HG03095 (cell line): ENCODE results near the gene ARL6IP4.

Source experiments
- ATAC-seq: cut with Tn5 transposase; IDR thresholded peaks from one replicate; pipeline ENCODE4 v1.9.1; 2021; ENCODE audit warnings: moderate library complexity; ENCODE audit not compliant: unreplicated experiment

ARL6IP4 gene

GRCh38 chr12:122989874-122990419, 9.5 kb downstream of the ARL6IP4 start:
- ATAC-seq = no peak

- no peak for ATAC-seq
Observed at GRCh38 chr12:122990561-122990960, 10.1 kb downstream of the ARL6IP4 start.

GRCh38 chr12:122990961-122991622, 10.6 kb downstream of the ARL6IP4 start:
- ATAC-seq = no peak

DNA sequence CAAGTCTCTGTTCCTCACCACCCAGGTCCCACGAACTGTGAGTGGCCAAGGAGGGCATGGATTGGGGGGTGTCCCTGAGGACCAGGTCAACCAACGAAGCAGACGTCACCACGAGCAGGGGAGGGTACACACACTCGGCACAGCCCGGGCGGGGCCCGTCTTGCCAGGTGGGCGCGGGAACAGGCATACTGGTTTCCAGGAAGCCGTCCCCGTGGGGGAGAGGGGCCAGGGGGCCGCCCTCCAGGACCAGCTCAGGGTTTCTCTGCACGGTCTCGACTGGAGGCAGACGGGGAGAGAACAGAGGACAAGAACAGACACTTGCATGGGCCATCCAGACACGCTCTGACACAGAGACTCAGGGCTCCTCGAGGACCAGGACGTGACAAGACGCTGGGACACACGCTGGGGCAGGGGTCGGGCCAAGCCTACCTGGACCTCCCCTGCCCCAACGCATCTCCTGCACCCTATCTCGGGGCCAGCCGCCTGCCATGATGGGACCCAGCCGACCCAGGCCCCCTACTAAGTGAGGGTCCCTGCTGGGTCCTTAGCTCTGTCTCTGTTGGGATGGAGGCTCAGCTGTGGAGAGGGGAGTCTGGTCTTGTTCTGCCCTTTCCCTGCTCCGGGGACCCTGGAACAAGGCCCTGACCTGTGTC, 11.3 kb downstream of the ARL6IP4 start:
- ATAC-seq = no peak

- ATAC-seq = no peak
Observed at GRCh38 chr12:122992386-122992785, 11.9 kb downstream of the ARL6IP4 start.

DNA sequence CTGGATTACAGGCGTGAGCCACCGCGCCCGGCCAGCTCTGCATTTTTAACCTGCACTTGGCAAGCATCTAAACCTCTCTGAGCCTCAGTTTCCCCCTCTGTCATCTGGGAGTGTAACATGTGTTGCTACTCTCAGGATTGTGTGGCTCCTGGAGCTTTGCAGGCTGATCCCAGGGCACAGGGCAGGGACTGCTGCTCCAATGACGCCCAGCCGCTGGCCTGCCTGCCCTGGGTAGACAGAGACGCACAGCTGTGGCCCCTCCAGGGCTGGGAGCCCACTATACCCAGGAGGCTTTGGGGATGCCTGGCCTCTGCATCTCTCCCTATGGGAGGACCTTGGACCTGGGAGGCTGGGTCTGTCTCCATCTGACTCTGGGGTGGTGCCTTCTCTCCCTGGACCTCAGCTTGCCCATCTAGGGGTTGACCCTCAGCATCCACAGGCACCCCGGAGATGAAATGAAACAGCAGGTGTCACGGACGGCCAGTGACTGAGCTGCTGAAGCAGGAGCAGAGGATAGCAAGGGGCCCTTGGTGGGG, 13.7 kb downstream of the ARL6IP4 start:
- no peak for ATAC-seq

GRCh38 chr12:122994781-122995502, 14.5 kb downstream of the ARL6IP4 start:
- no peak for ATAC-seq

DNA sequence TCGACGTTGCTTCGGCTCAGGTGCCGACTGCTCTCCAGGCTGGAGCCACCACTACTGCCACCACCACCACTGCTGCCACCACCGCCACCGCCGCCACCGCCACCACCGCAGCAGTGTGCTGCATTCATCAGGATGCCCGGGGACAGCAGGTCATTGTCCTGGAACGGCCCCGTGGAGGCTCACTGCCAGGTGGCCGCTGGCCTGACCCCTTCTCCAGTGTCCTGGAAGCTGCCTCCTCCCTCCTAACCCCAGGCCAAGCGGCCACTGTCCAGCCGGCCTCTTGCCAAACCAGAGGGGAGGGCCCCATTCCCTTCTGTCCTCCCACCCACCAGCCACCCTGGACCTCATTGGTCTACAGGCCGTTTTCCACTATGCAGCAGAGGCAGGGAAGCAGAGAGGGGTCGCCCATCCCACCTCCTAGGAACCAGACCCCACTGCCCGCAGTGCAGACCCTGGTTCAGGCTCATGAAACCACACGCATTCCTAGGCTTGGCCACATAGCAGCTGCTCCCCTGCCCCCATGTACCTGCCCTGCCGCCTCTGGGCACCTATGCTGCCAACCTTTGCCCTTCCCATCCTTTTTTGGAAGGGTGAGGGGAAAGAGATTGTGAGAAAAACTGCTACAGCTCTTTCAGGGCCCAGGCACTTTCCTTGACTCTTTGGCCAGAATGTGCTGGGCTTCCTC, 15.2 kb downstream of the ARL6IP4 start:
- ATAC-seq = no peak

- no peak for ATAC-seq
Observed at GRCh38 chr12:122996188-122996601, 15.7 kb downstream of the ARL6IP4 start.

GRCh38 chr12:122996621-122997342, 16.3 kb downstream of the ARL6IP4 start:
- ATAC-seq = no peak

- ATAC-seq = no peak
Observed at GRCh38 chr12:122997343-122998250, 17.1 kb downstream of the ARL6IP4 start.

- ATAC-seq = no peak
Observed at GRCh38 chr12:122998316-122998715, 17.8 kb downstream of the ARL6IP4 start.

GRCh38 chr12:122999196-122999946, 18.9 kb downstream of the ARL6IP4 start:
- no peak for ATAC-seq

DNA sequence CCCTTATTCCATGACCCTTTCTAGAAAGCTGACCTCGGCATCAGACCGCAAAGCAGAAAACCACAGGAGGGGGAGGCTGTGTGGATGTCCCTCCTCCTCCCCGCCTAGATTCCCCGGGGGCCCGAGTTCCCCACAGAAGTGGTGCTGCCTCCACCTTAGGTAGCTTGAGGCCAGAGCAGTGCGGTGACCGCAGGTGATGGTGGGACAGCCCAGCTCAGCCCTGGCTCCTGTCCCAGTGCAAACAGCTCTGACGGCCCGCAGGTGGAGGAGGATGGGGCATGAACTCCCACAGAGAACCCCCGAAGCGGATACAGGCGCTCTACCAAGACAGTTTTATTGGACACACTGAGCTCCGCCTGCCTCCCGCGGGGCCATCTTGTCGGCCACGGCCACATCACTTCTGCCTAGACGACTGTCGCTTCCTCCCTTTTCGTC, 19.5 kb downstream of the ARL6IP4 start:
- no peak for ATAC-seq

- ATAC-seq = no peak
Observed at GRCh38 chr12:123000578-123000977, 20.1 kb downstream of the ARL6IP4 start.

DNA sequence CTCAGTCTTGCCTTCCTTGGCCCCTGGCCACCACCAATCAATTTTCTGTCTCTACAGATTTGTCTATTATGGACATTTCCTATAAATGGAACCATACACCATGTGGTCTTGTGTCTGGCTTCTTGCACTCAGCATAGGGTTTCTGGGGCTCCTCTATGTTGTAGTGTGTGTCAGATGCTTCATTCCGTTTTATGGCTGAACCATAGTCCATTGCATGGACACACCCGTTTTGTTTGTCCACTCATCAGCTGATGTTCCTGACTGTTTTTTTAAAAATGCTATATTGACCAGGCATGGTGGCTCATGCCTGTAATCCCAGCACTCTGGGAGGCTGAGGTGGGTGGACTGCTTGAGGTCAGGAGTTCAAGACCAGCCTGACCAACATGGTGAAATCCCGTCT, 21.0 kb downstream of the ARL6IP4 start:
- ATAC-seq = no peak

DNA sequence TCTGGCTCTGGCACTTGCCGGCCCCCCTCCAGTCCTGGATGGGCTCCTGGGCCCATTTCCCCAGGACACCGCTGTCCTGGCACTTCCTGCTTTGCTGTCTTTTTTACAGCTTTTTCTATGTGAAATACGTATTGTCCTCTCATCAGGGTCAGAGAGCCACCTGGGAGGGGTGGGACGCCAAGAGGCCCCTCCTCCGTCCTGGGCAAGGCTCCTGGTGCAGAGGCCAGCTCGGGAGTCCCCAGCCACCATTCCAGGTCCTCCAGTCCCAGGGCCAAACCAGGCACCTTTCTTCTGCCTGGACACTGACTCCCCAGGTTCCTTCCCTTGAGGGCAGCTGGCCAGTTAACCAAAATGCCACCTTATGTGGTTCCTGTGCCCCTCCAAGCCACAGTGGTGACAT, 22.8 kb downstream of the ARL6IP4 start:
- ATAC-seq = no peak

DNA sequence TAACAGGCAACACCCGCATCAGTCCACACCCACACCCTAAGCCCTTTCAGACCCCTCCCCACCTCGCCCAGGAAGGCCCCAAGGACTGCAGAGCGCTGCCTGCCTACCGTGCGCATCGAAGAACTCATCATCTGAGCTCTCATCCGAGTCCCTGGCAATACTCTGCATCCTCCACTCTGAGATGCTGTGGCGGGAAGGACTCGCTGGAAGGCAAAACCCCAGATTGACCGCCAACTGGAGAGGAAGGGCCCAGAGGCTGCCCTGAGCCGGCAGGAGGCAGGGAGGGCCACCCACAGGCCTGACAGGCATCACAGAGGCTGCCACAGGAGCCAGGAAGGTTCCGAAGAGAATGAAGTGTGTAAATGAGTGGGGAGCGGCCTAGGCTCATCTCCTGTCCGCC, 23.8 kb downstream of the ARL6IP4 start:
- ATAC-seq = no peak
